ENCODE measurements around the gene TBX20. TPM values are rescaled to one million over a fixed set of nuclear protein-coding genes. Genes with fewer than 3 reads are reported as not detected.

The TBX20 gene
- total RNA-seq, 2 donors from 2014 or later, result 1.2 TPM; not detected in 1

- Histone ChIP-seq H3K4me3 (no peak overlapping the region), H3K4me1 (replicated peaks) (no peaks in the 10 kb centered on the region), H3K27me3 (replicated peaks; ENCODE audit: insufficient read depth) (peaks cover 45% of the 10 kb centered on the region), H3K27ac (no peak overlapping the region), H3K9me3 (peaks cover 5% of the 10 kb centered on the region), H3K36me3 (no peaks in the 10 kb centered on the region)
- no peak for DNase-seq (ENCODE audit: low spot score)
- intact Hi-C loops (cut with DNase I), result no loop called here
- WGBS, result 14% methylated on average over 19 of the region's 19 CpGs
- no peak for TF ChIP-seq CTCF (IDR thresholded peaks at IDR 0.05)
- TF ChIP-seq POLR2AphosphoS5 (IDR thresholded peaks at IDR 0.05), result no peak
- no peak for TF ChIP-seq POLR2A (IDR thresholded peaks at IDR 0.05)
These were observed 1.7 kb upstream of the TBX20 start for GRCh38 chr7:35255443-35256255.

- Histone ChIP-seq H3K9me3 (peaks cover 5% of the 10 kb centered on the region), H3K4me3 (peak overlapping the region in 1 of 2 donors; percentile 10), H3K27ac (no peak overlapping the region), H3K27me3 (replicated peaks; ENCODE audit: insufficient read depth) (peaks cover 45% of the 10 kb centered on the region), H3K36me3 (no peaks in the 10 kb centered on the region), H3K4me1 (replicated peaks) (no peaks in the 10 kb centered on the region)
- intact Hi-C loops (cut with DNase I), result no loop called here
- no peak for DNase-seq (ENCODE audit: low spot score)
- no peak for TF ChIP-seq POLR2A (IDR thresholded peaks at IDR 0.05)
- no peak for TF ChIP-seq POLR2AphosphoS5 (IDR thresholded peaks at IDR 0.05)
- no peak for TF ChIP-seq CTCF (IDR thresholded peaks at IDR 0.05)
- WGBS, result 9% methylated on average over 45 of the region's 45 CpGs
These were observed 869 bp upstream of the TBX20 start for GRCh38 chr7:35254496-35255442.

GRCh38 chr7:35253460-35253709 is 515 bp downstream of the TBX20 start:
- H3K36me3 ChIP-seq, result no peaks in the 10 kb centered on the region
- TF ChIP-seq POLR2A (IDR thresholded peaks at IDR 0.05) (no peak), CTCF (IDR thresholded peaks at IDR 0.05) (no peak), POLR2AphosphoS5 (IDR thresholded peaks at IDR 0.05) (no peak)
- intact Hi-C loops (cut with DNase I), result no loop called here
- DNase-seq (ENCODE audit: low spot score), result no peak
- WGBS, result 4% methylated on average over 18 of the region's 21 CpGs
- peaks cover 5% of the 10 kb centered on the region for H3K9me3 ChIP-seq
- no peak overlapping the region for H3K27ac ChIP-seq
- peaks cover 45% of the 10 kb centered on the region for H3K27me3 ChIP-seq (replicated peaks; ENCODE audit: insufficient read depth)
- no peaks in the 10 kb centered on the region for H3K4me1 ChIP-seq (replicated peaks)
- H3K4me3 ChIP-seq, result no peak overlapping the region

GRCh38 chr7:35252612-35253459 is 1.1 kb downstream of the TBX20 start:
- peaks cover 5% of the 10 kb centered on the region for H3K9me3 ChIP-seq
- intact Hi-C loops (cut with DNase I), result no loop called here
- no peak overlapping the region for H3K4me3 ChIP-seq
- WGBS, result 7% methylated on average over 16 of the region's 16 CpGs
- no peak for DNase-seq (ENCODE audit: low spot score)
- peaks cover 40% of the 10 kb centered on the region for H3K27me3 ChIP-seq (replicated peaks; ENCODE audit: insufficient read depth)
- no peak overlapping the region for H3K27ac ChIP-seq
- no peaks in the 10 kb centered on the region for H3K4me1 ChIP-seq (replicated peaks)
- TF ChIP-seq POLR2A (IDR thresholded peaks at IDR 0.05), result no peak
- TF ChIP-seq CTCF (IDR thresholded peaks at IDR 0.05), result no peak
- no peak for TF ChIP-seq POLR2AphosphoS5 (IDR thresholded peaks at IDR 0.05)
- H3K36me3 ChIP-seq, result no peaks in the 10 kb centered on the region
